IPS DF 6.9 (cell line): Measurements from ENCODE around the gene EIF2A.
"Not testable (repeated sequence)": the region's sequence is repeated elsewhere in the genome, so short reads cannot be mapped to it uniquely, and the experiment has no call there.

ENCODE experiments used
- DNase-seq: peaks from one replicate; pipeline ENCODE4 v3.0.0-alpha.2; 2013; ENCODE audit warnings: low read depth, low spot score
- H3K27ac ChIP-seq: one replicate; pipeline ENCODE4 v1.5.1; 2013; ENCODE audit warnings: low read length, control low read depth
- H3K27me3 ChIP-seq: 2 replicates; pipeline ENCODE4 v1.6.1; 2013; ENCODE audit warnings: mild to moderate bottlenecking, low read length; ENCODE audit not compliant: control insufficient read depth, insufficient read depth
- H3K36me3 ChIP-seq: 2 replicates; pipeline ENCODE4 v1.6.1; 2013; ENCODE audit warnings: low read length; ENCODE audit not compliant: control insufficient read depth, insufficient read depth
- H3K4me1 ChIP-seq: 2 replicates; pipeline ENCODE4 v1.6.1; 2013; ENCODE audit warnings: low read length; ENCODE audit not compliant: control insufficient read depth, insufficient read depth
- H3K4me3 ChIP-seq: 2 replicates; pipeline ENCODE4 v1.5.1; 2013; ENCODE audit warnings: mild to moderate bottlenecking, low read length
- H3K9me3 ChIP-seq: 2 replicates; pipeline ENCODE4 v1.6.1; 2013; ENCODE audit warnings: low read length, inconsistent platforms; ENCODE audit not compliant: control insufficient read depth, insufficient read depth
- WGBS: extraction: QIAGEN DNeasy Blood & Tissue Kit; methylation state at CpG from one replicate; pipeline ENCODE4 v1.1.7; 2013; ENCODE audit warnings: mixed read lengths, missing lambda C conversion rate; ENCODE audit not compliant: insufficient read length, insufficient coverage; 5-methylcytosine and 5-hydroxymethylcytosine counted together

Gene EIF2A

DNA sequence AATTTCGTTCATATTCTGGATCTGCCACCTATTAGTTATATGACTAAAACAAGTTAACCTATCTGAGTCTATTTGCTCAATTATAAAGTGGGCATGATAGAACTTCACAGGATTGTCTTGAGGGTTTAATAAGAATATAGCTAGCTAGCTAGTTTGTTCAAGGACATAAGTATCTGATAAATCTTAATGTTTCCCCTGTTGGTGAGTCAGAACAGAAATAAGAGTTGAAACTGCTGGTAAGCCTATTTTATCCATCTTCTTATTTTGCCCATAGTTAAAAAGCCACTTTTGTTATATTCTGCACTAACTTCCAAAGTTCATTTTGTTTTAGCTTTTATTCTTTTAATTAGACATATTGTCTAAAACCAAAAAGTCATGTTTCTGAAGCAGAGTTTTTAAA is 65.9 kb downstream of the EIF2A start:
- Histone ChIP-seq H3K36me3 (peaks cover 4% of the 10 kb centered on the region; the same call in 1 of the 2 replicates), H3K4me3 (no peak overlapping the region), H3K27me3 (no peaks in the 10 kb centered on the region), H3K9me3 (no peaks in the 10 kb centered on the region), H3K27ac (no peak overlapping the region), H3K4me1 (no peaks in the 10 kb centered on the region; the same call in 1 of the 2 replicates)
- no peak for DNase-seq
- no CpG with 5 or more reads among the region's 1 CpG for WGBS

DNA sequence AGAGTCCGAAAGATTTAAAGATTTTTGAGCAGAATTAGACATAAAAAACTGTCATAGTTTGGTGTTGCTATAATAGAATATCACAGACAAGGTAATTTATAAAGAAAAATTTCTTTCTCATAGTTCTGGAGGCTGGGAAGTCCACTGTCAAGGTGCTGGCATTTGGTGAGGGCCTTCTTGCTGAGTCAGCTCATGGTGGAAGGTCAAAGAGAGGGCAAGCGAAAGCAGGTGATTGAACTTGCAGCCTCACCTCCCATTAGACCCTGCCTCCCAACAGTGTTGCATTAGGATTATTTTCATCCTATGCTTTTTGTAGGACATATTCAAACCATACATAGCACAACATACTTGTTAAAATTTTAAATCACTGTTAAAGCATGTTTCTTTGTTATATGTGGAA is 66.4 kb downstream of the EIF2A start:
- no peak overlapping the region for H3K4me3 ChIP-seq
- WGBS: no CpG with 5 or more reads among the region's 2 CpGs

DNA sequence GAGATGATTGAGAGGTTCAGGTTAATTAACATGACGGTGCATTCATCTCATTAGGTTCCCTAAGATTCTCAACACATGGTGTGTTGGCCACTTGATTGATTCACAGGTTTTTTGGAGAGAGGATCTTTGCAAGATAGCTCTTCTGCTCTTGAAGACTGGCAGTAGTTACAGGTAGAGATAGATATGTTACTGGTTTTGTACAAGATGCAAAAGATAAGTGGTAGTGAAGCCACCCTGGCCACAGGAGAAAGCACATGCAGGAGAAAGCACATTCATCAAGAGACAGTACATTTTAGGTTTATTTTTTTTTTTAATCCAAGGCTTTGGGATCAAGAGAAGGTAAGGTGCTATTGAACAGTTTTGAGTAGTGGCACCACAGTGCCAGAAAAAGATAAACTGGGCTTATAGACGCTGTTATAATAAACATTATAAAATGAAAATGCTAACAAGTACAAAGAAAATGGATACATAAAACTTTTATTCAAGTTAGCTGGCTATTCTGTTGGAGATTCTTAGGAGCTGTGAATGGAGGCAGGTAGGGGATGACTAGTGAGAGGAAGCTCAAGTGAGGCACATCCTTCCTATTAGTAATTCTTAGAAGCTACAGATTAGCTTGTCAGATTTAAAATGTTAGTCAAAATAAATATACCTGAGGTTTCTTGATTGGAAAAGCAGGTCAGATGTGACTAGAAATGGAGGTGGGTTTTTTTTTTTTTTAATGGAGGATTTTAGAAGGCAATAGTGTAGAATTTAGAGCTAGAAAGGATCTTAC is 67.3 kb downstream of the EIF2A start:
- DNase-seq: no peak
- Histone ChIP-seq H3K4me3 (no peak overlapping the region), H3K4me1 (no peaks in the 10 kb centered on the region), H3K36me3 (peaks cover 4% of the 10 kb centered on the region; the same call in 1 of the 2 replicates), H3K27ac (no peak overlapping the region), H3K27me3 (no peaks in the 10 kb centered on the region), H3K9me3 (no peaks in the 10 kb centered on the region)
- no CpG with 5 or more reads among the region's 2 CpGs for WGBS

More for the DNA sequence above, 66.4 kb downstream of the EIF2A start:
- Histone ChIP-seq H3K27me3 (no peaks in the 10 kb centered on the region), H3K9me3 (no peaks in the 10 kb centered on the region), H3K4me1 (no peaks in the 10 kb centered on the region), H3K27ac (no peak overlapping the region), H3K36me3 (peaks cover 4% of the 10 kb centered on the region; the same call in 1 of the 2 replicates)
- no peak for DNase-seq

DNA sequence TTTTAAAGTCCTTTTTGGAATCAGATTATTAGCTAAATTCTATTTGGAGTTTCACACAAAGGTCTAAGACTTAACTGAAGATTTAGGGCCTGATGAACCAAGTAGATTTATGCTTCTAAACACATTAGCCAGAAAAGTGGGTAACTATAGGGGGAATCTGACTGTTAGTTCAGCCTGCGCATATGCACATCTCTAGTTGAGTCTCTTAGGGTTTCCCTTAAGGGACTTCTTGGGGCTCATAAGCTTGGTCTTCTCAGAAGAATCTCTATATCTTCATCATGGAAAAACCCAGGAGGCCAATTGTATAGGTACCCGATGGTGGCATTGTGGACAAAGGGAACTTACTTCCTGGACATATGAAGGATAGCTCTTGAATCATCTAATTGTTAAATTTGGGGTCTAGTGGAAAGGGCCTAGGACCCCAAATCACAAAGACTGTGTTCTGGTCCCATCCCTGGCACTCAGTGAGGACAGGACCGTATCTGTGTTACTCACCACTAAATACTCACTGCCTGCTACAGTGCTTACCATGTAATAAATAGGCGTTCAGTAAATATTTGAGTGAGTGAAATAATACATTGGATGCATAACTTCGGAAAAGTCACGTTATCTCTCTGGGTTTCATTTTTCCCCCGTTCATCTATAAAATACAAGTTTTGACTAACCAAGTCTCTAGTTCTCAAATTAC is 73.6 kb downstream of the EIF2A start:
- H3K4me3 ChIP-seq: no peak overlapping the region
- H3K36me3 ChIP-seq: no peaks in the 10 kb centered on the region
- no CpG with 5 or more reads among the region's 7 CpGs for WGBS
- no peaks in the 10 kb centered on the region for H3K4me1 ChIP-seq
- no peaks in the 10 kb centered on the region for H3K9me3 ChIP-seq
- H3K27ac ChIP-seq: no peak overlapping the region
- H3K27me3 ChIP-seq: no peaks in the 10 kb centered on the region
- no peak for DNase-seq

DNA sequence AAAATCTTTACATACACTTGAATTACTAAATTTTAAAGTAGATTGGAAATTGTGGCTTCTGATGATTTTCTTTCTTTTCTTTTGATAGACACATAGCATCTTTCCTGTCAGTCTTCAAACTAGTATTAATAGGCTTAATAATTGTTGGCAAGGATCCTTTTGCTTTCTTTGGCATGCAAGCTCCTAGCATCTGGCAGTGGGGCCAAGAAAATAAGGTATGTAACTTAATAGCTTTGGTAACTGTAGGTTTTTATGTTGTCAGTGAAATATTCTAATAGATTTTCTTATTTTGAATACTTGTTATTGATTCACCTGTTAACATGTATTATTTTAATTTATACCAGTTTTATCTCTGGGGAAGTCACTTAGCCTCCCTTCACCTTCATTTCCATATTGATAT is 76.4 kb downstream of the EIF2A start:
- DNase-seq, H3K4me1 ChIP-seq, H3K36me3 ChIP-seq, H3K27me3 ChIP-seq, H3K4me3 ChIP-seq, H3K27ac ChIP-seq, H3K9me3 ChIP-seq: not testable (repeated sequence)

DNA sequence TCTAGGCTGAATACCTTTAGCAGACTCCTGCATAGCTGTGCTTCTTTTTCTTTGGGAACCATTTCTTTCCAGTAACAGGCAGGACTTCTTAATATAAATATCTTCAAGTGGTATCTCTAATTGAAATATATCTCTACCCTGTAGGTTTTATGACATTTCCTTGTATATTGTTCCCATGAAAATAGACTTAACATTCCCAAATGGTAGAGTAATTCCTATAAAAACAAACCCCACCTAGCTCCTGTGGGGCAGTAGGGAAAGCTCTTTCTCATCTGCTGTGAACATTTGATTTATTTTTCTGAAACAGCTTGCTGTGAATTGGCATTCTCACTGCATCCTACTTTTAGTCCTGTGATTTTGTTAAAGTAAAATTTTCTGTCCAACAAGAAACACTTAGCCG is 77.4 kb downstream of the EIF2A start:
- no peaks in the 10 kb centered on the region for H3K27me3 ChIP-seq
- H3K4me1 ChIP-seq: no peaks in the 10 kb centered on the region
- H3K4me3 ChIP-seq: no peak overlapping the region
- no peak for DNase-seq
- no peak overlapping the region for H3K27ac ChIP-seq
- no peaks in the 10 kb centered on the region for H3K9me3 ChIP-seq
- H3K36me3 ChIP-seq: no peaks in the 10 kb centered on the region
- WGBS: no CpG with 5 or more reads among the region's 1 CpG

DNA sequence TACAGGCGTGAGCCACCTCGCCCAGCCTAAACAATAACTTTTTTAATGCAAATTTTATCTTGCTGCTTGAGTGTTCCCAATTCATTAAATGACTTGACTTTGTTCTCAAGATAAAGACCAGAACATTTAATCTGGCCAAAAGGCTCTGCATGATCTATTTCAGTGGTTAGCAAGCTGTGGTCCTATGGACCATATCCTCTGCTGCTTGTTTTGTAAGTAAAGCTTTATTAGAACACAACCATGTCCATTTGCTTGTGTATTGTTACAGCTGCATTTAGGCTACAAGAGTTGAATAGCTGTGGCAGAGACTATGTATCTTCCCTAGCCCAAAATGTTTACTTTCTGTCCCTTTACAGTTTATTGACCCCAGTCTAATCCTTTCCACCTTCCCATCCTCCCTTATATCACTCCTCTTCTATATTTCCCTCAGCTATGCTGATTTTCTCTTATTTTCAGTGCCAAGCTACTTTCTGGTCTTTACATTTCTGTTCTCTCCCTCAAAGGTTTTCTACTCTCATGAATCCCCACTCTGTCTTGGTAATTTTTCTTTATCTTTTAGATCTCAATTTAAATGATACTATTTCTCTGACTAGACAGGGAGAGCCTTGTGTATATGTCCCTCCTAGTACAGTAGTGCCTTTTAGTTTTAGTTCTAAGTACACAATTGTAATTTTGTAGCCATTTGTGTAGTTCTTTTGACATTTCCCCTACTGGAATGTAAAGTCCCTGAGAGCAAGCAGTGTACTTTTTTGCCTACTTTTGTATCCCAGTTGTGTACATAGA is 79.8 kb downstream of the EIF2A start:
- Histone ChIP-seq H3K4me1 (no peaks in the 10 kb centered on the region), H3K27ac (no peak overlapping the region), H3K9me3 (no peaks in the 10 kb centered on the region), H3K36me3 (no peaks in the 10 kb centered on the region), H3K27me3 (no peaks in the 10 kb centered on the region), H3K4me3 (no peak overlapping the region)
- WGBS: no CpG with 5 or more reads among the region's 2 CpGs
- DNase-seq: no peak

DNA sequence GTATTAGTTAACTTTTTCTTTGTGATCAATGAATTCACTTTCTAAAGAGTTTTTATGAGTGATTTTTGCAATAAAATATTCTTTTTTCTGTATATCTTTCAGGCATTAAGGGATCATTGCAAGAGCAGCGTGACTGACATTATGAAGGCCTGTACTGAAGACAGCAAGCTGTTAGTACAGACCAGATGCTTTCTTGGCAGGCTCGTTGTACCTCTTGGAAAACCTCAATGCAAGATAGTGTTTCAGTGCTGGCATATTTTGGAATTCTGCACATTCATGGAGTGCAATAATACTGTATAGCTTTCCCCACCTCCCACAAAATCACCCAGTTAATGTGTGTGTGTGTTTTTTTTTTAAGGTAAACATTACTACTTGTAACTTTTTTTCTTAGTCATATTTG is 81.0 kb downstream of the EIF2A start:
- Histone ChIP-seq H3K27ac (no peak overlapping the region), H3K27me3 (no peaks in the 10 kb centered on the region), H3K36me3 (no peaks in the 10 kb centered on the region), H3K4me1 (no peaks in the 10 kb centered on the region), H3K4me3 (no peak overlapping the region), H3K9me3 (no peaks in the 10 kb centered on the region)
- no CpG with 5 or more reads among the region's 2 CpGs for WGBS
- DNase-seq: no peak

DNA sequence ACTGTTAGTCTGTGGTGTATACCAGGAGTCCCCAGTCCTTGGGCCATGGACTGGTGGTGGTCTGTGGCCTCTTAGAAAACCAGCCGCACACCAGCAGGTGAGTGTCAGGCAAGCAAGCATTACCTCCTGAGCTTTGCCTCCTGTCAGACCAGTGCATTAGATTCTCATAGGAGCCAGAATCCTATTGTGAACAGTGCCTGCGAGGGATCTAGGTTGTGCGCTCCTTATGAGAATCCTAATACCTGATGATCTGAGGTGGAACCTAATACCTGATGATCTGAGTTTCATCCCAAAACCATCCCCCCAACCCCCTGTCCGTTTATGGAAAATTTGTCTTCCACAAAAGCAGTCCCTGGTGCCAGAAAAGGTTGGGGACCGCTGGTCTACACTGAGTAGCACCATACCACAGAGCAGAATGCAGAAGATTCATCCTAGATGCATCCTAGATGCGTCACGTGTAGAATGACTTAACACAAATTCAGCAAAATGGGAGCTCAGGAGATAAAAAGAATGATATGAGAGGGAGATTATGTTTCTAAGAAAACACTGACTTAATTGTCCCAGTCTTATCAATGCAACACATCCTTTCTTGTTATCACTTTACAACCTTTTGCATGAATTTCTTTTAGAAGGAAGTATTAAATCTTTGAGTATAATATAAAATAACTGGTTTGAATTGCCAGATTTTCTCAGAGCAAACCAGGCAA is 85.1 kb downstream of the EIF2A start:
- Histone ChIP-seq H3K4me3 (no peak overlapping the region), H3K27ac (no peak overlapping the region), H3K9me3 (no peaks in the 10 kb centered on the region), H3K36me3 (no peaks in the 10 kb centered on the region), H3K4me1 (no peaks in the 10 kb centered on the region), H3K27me3 (no peaks in the 10 kb centered on the region)
- WGBS: no CpG with 5 or more reads among the region's 7 CpGs
- no peak for DNase-seq

DNA sequence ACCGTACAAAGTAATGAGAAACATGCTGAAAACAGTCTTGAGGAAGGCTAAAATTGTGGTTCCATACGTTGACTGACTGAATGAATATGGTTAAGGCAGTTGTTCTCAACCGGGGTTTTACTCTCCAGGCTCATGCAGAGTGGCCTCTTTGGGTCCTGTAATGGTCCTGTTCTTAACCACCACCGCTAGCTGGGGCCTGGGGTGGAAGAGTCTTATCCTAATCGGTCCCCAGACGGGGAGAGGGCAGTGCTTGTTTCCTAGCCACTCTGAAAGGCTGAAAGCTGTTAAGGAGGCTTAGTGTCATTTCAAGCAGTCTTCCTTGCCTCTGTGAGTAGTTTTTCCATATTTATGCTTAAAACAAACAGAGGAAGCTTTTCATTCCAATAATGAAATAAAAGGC is 88.5 kb downstream of the EIF2A start:
- H3K36me3 ChIP-seq: no peaks in the 10 kb centered on the region
- H3K27me3 ChIP-seq: no peaks in the 10 kb centered on the region
- no CpG with 5 or more reads among the region's 6 CpGs for WGBS
- H3K4me3 ChIP-seq: no peak overlapping the region
- no peak for DNase-seq
- no peak overlapping the region for H3K27ac ChIP-seq
- H3K9me3 ChIP-seq: no peaks in the 10 kb centered on the region
- H3K4me1 ChIP-seq: no peaks in the 10 kb centered on the region
